Upper lobe of right lung (tissue), 1 donor: Measurements from ENCODE around the gene GALNT9. TPM values are rescaled to one million over a fixed set of nuclear protein-coding genes. Genes with fewer than 3 reads are reported as not detected.
"Not testable (repeated sequence)": the region's sequence is repeated elsewhere in the genome, so short reads cannot be mapped to it uniquely, and the experiment has no call there.

Source experiments
- ATAC-seq: fragments of 200-7000 bp; cut with Tn5 transposase; one replicate; pipeline ENCODE4 v1.9.1; 2020; ENCODE audit warnings: mild to moderate bottlenecking, moderate library complexity
- DNase-seq: peaks from one replicate; pipeline ENCODE4 v3.0.0-alpha.2; 2020
- H3K27ac ChIP-seq: fragments of 200-600 bp; one replicate; pipeline ENCODE4 v1.8.0; 2022
- H3K27me3 ChIP-seq: fragments of 200-600 bp; one replicate; pipeline ENCODE4 v1.8.0; 2022; ENCODE audit warnings: mild to moderate bottlenecking
- H3K36me3 ChIP-seq: fragments of 200-600 bp; one replicate; pipeline ENCODE4 v1.8.0; 2022
- H3K4me1 ChIP-seq: fragments of 200-600 bp; one replicate; pipeline ENCODE4 v1.8.0; 2022
- H3K4me3 ChIP-seq: fragments of 200-600 bp; one replicate; pipeline ENCODE4 v1.8.0; 2022; ENCODE audit warnings: mild to moderate bottlenecking
- H3K9me3 ChIP-seq: fragments of 200-600 bp; one replicate; pipeline ENCODE4 v1.8.0; 2022
- CTCF ChIP-seq: fragments of 200-600 bp; IDR thresholded peaks from one replicate; pipeline ENCODE4 v1.8.0; 2022; ENCODE audit warnings: antibody characterized with exemption
- intact Hi-C: fragments of 100-400 bp; cut with DNase I; formaldehyde crosslinking; loops from one replicate; pipeline ENCODE4 v1.11.0; 2022
- total RNA-seq: library from RNA; stranded (reverse); fragmentation: NEBNext Ultra II Directional; extraction: Animal tissue kit (Norgen Biotek cat#: 25700); gene quantifications from one replicate; pipeline ENCODE4 v1.2.1, GENCODE V29; 2021
- donor health status: DM: no; HTN: yes; CAD: no; lungs with severe emphysema.

The GALNT9 gene
- total RNA-seq, 1 donor from 2014 or later = 1.6 TPM

DNA sequence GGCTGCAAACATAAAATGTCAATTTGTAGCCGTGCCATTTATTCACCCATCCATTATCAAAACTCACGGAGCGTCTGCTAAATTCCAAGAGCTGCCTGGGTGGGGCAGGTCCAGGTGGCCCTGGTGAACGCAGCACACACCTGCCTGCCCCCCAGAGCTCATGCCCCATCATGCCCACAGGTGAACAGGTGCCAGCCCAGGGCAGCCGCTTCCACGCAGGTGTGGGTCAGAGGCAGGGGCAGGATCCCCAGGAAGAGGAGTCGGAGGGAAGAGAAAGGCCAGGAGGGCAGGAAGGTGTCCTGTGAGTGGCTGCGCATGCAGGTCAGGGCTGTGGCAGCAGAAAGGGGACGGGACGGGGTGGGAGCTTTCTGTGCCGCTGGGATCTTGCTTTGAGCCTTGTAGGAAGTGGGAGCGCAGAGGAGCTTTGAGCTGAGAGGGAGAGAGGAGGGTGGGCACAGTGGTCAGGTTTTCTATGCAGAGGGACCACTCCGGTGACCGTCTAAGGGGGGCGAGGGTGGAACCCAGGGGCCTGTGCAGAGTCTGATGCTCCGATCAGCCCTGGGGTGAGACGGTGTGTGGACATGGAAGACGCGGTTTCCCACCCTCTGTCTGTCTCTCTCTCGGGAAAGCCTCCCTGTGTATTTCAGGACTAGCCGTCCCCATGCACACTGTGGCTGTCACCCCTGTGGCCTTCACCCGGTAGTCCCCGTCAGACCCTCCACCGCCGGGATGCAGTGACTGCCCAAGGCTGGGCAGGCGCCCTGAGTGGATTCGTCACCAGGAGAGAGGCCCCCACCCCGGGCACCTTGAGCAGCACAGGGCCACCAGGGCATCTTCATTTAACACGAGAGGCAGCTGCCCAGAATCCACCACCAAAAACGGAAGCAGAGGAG is 26.7 kb downstream of the GALNT9 start:
- DNase-seq = no peak

GRCh38 chr12:132300789-132301722 is 28.3 kb downstream of the GALNT9 start:
- no peak overlapping the region for H3K4me3 ChIP-seq
- no peaks in the 10 kb centered on the region for H3K36me3 ChIP-seq
- H3K4me1 ChIP-seq = no peaks in the 10 kb centered on the region
- peaks cover 6% of the 10 kb centered on the region for H3K27me3 ChIP-seq
- intact Hi-C loops = no loop called here
- no peak for ATAC-seq
- no peak for DNase-seq
- TF ChIP-seq CTCF = no peak
- no peak overlapping the region for H3K27ac ChIP-seq
- no peaks in the 10 kb centered on the region for H3K9me3 ChIP-seq

More for the DNA sequence above, 26.7 kb downstream of the GALNT9 start:
- Histone ChIP-seq H3K4me1 (no peaks in the 10 kb centered on the region), H3K36me3 (no peaks in the 10 kb centered on the region), H3K4me3 (no peak overlapping the region), H3K27ac (no peak overlapping the region), H3K27me3 (no peaks in the 10 kb centered on the region), H3K9me3 (no peaks in the 10 kb centered on the region)
- intact Hi-C loops = no loop called here
- TF ChIP-seq CTCF = no peak
- no peak for ATAC-seq

DNA sequence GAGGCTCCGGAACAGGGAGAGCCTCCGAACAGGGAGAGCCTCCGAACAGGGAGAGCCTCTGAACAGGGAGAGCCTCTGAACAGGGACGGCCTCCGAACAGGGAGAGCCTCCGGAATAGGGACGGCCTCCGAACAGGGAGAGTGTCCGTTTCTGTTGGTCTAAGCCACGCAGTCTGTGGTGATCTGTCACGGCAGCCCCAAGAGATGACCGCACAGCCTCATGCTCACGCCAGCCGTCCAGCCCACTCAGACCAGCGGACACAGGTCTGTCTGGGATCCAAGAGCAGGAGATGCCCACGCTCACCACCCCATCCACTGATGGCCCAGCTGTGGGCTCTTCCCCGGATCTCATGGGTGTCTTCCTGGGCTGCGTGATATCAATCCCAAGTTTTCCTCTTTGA is 33.3 kb downstream of the GALNT9 start:
- Histone ChIP-seq H3K27ac (no peak overlapping the region), H3K36me3 (no peaks in the 10 kb centered on the region), H3K4me3 (no peak overlapping the region), H3K27me3 (peaks cover 26% of the 10 kb centered on the region), H3K4me1 (no peaks in the 10 kb centered on the region), H3K9me3 (no peaks in the 10 kb centered on the region)
- TF ChIP-seq CTCF = no peak
- ATAC-seq (no peak), DNase-seq (no peak)
- intact Hi-C loops = no loop called here

DNA sequence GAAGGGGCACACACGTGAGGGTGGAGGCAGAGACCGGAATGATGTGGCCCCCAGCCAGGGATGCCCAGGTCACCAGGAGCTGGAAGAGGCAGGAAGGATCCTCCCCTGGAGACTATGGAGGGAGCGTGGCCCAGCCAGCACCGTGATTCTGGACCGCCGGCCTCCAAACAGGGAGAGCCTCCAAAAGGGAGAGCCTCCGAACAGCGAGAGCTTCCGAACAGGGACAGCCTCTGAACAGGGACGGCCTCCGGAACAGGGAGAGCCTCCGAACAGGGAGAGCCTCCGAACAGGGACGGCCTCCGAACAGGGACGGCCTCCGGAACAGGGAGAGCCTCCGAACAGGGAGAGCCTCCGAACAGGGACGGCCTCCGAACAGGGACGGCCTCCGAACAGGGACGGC is 33.8 kb downstream of the GALNT9 start:
- H3K9me3 ChIP-seq, ATAC-seq, H3K36me3 ChIP-seq, H3K4me3 ChIP-seq, H3K4me1 ChIP-seq, H3K27ac ChIP-seq, intact Hi-C loops, DNase-seq: not testable (repeated sequence)
- peaks cover 26% of the 10 kb centered on the region for H3K27me3 ChIP-seq

DNA sequence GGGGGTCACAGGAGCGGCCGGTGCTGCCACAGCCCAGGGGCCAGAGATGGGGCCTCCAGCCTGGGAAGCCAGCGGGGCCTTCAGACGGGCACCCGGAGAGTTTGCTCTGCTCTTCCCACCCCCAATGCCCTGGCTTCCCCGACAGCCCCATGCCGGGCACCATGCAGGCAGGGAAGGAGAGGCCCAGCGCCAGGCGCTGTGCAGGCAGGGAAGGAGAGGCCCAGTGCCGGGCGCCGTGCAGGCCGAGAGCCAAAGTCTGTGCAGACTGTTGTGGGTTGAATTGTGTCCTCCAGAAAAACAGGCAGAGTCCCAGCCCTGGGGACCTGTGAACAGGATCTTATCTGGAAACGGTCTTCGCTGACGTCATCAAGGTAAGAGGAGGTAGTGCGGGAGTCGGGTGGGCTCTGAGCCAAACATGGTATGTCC is 34.3 kb downstream of the GALNT9 start:
- intact Hi-C loops = no loop called here
- H3K36me3 ChIP-seq = no peaks in the 10 kb centered on the region
- no peak for DNase-seq
- H3K4me1 ChIP-seq = no peaks in the 10 kb centered on the region
- H3K9me3 ChIP-seq = no peaks in the 10 kb centered on the region
- H3K4me3 ChIP-seq = no peak overlapping the region
- no peak for TF ChIP-seq CTCF
- no peak overlapping the region for H3K27ac ChIP-seq
- H3K27me3 ChIP-seq = peaks cover 26% of the 10 kb centered on the region
- ATAC-seq = no peak
